Liver (tissue), 3 donors: Measurements from ENCODE around the gene RNU5D-1.

ENCODE experiments used
- CTCF ChIP-seq: fragments of 150-350 bp; IDR thresholded peaks from 2 replicates; pipeline ENCODE4 v1.5.1; 2017; ENCODE audit warnings: improper control_type of control experiment, low read depth, low read length; ENCODE audit not compliant: missing input control
- EGR1 ChIP-seq, 2 donors: IDR thresholded peaks; 2 replicates each; pipeline ENCODE4 v1.6.1; 2016 to 2018; ENCODE audit warnings: antibody characterized with exemption in 2 of 2, low read depth in 2 of 2
- HNF4A ChIP-seq, 2 donors: conservative IDR thresholded peaks; 2 replicates each; pipeline ENCODE4 v1.6.1; 2016; ENCODE audit warnings: antibody characterized with exemption in 2 of 2, mild to moderate bottlenecking in 2 of 2
- JUND ChIP-seq, 2 donors: IDR thresholded peaks; 2 replicates each; pipeline ENCODE4 v1.6.1; 2016; ENCODE audit warnings: antibody characterized with exemption in 2 of 2
- TAF1 ChIP-seq: conservative IDR thresholded peaks from 2 replicates; pipeline ENCODE4 v1.6.1; 2016; ENCODE audit warnings: antibody characterized with exemption, mild to moderate bottlenecking
- TF ChIP-seq, protein P1 (sequence below): IDR thresholded peaks from 2 replicates; pipeline ENCODE4 v1.6.1; 2016; ENCODE audit warnings: antibody characterized with exemption
- TF ChIP-seq, protein P2 (sequence below): IDR thresholded peaks from 2 replicates; pipeline ENCODE4 v1.6.1; 2016; ENCODE audit warnings: antibody characterized with exemption
- donor health status: healthy.
- donor health status: healthy.

DNA sequence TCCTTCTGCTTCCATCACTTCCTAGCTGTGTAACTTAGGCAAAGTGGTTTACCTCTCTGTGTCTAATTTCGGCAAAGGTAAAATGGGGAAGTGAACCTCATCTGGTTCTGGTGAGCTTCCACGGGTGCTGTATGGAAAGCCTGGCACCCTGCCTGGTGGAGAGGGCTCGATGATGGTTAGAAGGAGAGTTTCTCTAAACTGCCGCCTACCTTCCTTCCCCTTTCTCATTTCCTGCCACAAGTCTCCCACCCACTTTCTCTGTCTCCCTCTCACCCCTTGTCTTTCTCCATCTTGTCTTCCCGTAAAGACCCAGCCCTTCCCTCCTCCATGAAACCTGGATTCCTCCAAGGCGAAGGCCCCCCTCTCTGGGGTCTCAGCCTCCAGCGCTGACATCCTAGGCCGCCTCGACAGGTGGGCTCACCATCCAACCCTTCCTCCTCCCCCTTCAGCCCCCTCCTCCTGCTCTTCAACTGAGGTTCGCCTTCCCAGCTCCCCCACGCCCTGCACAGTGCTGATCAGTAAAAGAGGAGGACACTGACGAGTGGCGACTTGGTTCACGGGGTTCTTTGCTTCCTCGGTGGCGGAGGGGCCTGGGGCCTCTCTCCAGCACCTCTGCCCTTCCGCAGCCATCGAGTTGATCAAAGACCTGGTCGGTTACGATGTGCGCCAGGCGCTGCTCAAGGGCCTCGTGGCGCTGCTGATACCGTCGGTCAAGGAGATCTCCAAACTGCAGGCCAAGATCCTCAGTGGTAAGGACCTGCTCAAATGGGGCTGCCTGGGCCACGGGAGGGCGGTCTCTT is 7.3 kb downstream of the RNU5D-1 start:
- TF ChIP-seq CTCF (no peak), HNF4A (conservative IDR thresholded peaks at IDR 0.05) (no peak), JUND (IDR thresholded peaks at IDR 0.05) (no peak), TAF1 (no peak), EGR1 (IDR thresholded peaks at IDR 0.05; ENCODE audit: low read depth in 2 of 2) (no peak)
- TF ChIP-seq, protein P1, sequence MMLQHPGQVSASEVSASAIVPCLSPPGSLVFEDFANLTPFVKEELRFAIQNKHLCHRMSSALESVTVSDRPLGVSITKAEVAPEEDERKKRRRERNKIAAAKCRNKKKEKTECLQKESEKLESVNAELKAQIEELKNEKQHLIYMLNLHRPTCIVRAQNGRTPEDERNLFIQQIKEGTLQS = no peak
- TF ChIP-seq, protein P2, sequence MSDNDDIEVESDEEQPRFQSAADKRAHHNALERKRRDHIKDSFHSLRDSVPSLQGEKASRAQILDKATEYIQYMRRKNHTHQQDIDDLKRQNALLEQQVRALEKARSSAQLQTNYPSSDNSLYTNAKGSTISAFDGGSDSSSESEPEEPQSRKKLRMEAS = no peak
